Stimulated activated CD8-positive, alpha-beta memory T cell treated with anti-CD3 and anti-CD28 coated beads, Interleukin-12 subunit alpha, Interleukin-12 subunit beta, amount 100 ng/mL, for 4 hours (primary cell): Measurements from ENCODE around the gene AMIGO3.

Experiments used
- DNase-seq: peaks from one replicate; pipeline ENCODE4 v3.0.0-alpha.2; 2020; ENCODE audit warnings: low read depth

Gene AMIGO3

GRCh38 chr3:49724586-49724985 lies 5.1 kb upstream of the AMIGO3 start:
- no peak for DNase-seq

- peak; percentile 88 for DNase-seq
These were observed 4.4 kb upstream of the AMIGO3 start, which contains the start of gene GMPPB for GRCh38 chr3:49723628-49724551. Gene GMPPB, minus strand, starts transcription at chr3:49723951. Its CDS starts 225 bp downstream, at chr3:49723726.

- DNase-seq, result no peak
These were observed 3.8 kb upstream of the AMIGO3 start for GRCh38 chr3:49723296-49723627.

- DNase-seq, result no peak
These were observed 3.4 kb upstream of the AMIGO3 start for GRCh38 chr3:49722896-49723295.

GRCh38 chr3:49721896-49722781 lies 2.7 kb upstream of the AMIGO3 start:
- DNase-seq, result no peak

GRCh38 chr3:49721596-49721895 lies 2.1 kb upstream of the AMIGO3 start:
- no peak for DNase-seq

GRCh38 chr3:49720855-49721595 lies 1.5 kb upstream of the AMIGO3 start:
- DNase-seq, result no peak

GRCh38 chr3:49718858-49719213 lies 648 bp downstream of the AMIGO3 start:
- DNase-seq, result no peak

GRCh38 chr3:49717959-49718857 lies 1.3 kb downstream of the AMIGO3 start:
- no peak for DNase-seq

GRCh38 chr3:49717211-49717958 lies 2.1 kb downstream of the AMIGO3 start:
- no peak for DNase-seq

- no peak for DNase-seq
These were observed 2.7 kb downstream of the AMIGO3 start for GRCh38 chr3:49716691-49717210.

- DNase-seq, result no peak
These were observed 3.3 kb downstream of the AMIGO3 start for GRCh38 chr3:49716169-49716568.

GRCh38 chr3:49715611-49716121 lies 3.8 kb downstream of the AMIGO3 start:
- DNase-seq, result no peak

GRCh38 chr3:49714728-49715550 lies 4.5 kb downstream of the AMIGO3 start:
- no peak for DNase-seq

GRCh38 chr3:49713336-49714105 lies 6.0 kb downstream of the AMIGO3 start:
- no peak for DNase-seq

GRCh38 chr3:49712631-49713317 lies 6.7 kb downstream of the AMIGO3 start:
- DNase-seq, result no peak

- no peak for DNase-seq
These were observed 7.3 kb downstream of the AMIGO3 start for GRCh38 chr3:49712166-49712565.

- no peak for DNase-seq
These were observed 8.0 kb downstream of the AMIGO3 start for GRCh38 chr3:49711489-49711888.
